Stimulated activated CD8-positive, alpha-beta memory T cell treated with anti-CD3 and anti-CD28 coated beads, Interleukin-4, amount 100 ng/mL, for 1 hour (primary cell): ENCODE data around the gene KCNJ13.

Source experiments
- DNase-seq, 2 donors: peaks; one replicate each; pipeline ENCODE4 v3.0.0-alpha.2; 2020; ENCODE audit warnings: low read depth in 2 of 2, low spot score in 1 of 2

Gene KCNJ13

GRCh38 chr2:232776435-232776834 lies at the start of gene KCNJ13:
Gene KCNJ13, minus strand, starts transcription at chr2:232776565. Its CDS starts 5,203 bp downstream, at chr2:232771362.
- DNase-seq, result no peak

DNA sequence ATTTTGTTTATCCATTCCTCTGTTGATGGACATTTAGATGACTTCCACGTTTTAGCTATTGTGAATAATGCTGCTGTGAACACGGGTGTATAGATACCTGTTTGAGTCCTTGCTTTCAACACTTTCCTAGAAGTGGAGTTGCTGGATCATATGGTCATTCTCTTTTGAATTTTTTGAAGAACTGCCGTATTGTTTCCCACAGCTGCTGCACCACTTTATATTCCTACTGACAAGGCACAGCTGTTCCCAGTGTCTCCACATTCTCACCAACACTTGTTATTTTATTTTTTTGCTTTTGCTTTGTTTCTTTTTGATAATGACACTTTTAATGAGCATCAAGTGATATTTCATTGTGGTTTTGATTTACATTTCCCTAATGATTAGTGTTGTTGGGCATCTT lies 41.4 kb upstream of the KCNJ13 start:
- DNase-seq, result no peak

DNA sequence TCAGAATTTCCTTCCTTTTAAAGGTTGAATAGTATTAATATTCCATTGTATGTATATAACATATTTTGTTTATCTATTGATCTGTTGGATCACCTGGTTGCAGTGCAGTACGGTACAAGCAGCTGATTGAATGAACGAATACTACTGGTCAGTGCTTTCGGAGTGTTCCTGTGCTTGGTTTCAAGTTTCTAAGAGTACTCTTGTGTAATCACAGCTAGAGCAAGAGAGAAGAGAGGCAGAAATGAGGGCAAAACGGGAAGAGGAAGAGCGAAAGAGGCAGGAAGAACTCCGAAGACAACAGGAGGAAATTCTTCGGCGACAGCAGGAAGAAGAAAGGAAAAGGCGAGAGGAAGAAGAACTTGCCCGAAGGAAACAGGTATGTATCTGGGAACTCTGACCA lies 40.3 kb upstream of the KCNJ13 start:
- DNase-seq, result no peak

DNA sequence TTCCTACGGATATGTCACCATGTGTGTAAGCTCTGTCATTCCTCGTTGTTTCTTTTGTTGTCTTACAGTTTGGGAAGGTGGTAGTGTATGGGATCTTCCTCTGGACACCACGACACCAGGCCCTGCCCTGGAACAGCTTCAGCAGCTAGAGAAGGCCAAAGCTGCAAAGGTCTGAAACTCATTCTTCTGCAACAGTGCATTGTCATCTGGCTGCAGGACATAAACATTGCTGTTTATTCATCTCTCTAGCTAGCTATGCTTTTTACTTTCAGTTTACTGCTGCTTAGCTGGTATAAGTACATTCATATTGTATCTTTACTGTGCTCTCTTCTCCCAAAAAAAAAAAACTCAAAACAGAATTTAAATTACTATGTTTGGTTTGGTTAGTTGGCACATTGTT lies 39.2 kb upstream of the KCNJ13 start:
- no peak for DNase-seq

DNA sequence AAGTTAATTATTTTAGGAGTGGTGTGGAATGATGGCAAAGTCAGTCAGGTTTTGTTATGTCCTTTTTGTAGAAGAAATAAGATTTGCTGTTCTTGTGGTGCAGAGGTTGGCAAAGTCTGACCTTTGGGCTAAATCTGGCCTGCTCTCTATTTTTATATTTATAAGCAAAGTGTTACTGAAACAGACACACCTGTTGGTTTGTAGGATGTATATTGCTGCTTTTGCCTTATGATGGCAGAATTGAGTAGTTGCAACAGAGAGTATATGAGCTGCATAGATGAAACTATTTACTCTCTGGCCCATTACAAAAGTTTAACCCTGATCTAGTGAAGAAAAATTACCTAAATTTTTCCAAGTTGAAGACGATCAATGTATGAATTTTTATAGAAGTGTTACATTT lies 34.1 kb upstream of the KCNJ13 start:
- no peak for DNase-seq

DNA sequence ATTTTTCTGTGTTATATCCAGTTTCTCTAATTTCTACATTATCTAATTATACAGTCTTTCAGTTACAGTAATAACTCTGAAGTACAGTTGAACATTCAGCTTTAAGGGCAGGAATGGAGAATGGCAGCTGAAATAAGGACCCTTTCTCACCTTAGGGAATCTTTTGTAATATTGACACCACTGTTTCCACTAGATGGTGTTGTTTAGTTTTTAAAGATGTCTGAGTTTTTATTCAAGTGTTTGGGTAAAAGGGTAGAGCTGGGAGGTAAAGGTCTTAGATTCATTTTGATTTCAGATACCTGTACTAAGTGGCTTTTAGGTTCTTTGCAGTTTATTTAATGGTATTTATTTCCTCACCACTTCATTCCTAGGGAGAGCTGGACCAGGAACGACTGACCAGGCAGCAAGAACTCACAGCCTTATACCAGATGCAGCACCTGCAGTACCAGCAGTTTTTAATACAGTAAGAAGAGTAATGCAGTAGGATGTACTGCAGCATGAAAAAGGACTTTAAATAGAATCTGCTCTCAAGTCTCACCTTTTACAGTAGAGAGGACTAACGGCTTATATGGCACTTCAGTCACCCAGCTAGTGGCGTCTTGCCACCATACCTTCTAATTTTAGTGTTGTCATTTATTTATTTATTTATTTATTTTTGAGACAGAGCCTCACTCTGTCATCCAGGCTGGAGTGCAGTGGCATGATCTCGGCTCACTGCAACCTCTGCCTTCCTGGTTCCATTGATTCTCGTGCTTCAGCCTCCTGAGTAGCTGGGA lies 33.2 kb upstream of the KCNJ13 start:
- no peak for DNase-seq

DNA sequence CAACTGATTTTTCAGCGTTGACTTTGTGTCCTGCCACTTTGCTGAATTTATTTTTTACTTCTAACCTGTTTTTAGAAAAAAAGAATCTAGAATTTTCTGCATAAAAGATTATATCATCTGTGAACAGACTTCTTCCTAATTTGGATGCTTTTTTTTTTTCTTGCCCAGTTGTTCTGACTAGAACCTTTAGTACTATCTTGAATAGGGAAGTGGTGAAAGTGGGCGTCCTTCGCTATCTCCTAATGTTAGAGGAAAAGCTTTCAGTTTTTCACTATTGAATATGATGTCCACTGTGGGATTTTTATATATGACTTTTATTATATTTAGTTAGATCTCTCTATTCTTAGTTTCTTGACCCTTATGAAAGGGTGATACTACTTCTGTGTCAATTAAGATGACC lies 25.7 kb upstream of the KCNJ13 start:
- DNase-seq, result no peak

GRCh38 chr2:232800166-232800565 lies 23.8 kb upstream of the KCNJ13 start:
- no peak for DNase-seq

- DNase-seq, result no peak
Observed at GRCh38 chr2:232798187-232798586, 21.8 kb upstream of the KCNJ13 start.

DNA sequence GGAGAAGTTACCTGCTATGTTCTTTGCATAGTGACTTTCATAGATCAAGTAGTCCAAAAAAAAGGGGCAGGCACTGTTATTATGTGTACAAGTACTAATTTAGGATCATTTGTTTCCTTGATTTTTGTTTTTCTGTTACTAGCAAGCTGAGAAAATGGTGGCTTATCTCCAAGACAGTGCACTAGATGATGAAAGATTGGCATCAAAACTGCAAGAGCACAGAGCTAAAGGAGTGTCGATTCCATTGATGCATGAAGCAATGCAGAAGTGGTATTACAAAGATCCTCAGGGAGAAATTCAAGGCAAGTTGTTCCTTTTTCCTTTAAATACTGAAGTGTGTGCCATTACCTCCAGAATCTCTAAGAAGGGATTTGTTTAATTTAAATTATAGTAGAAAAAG lies 19.6 kb upstream of the KCNJ13 start:
- DNase-seq, result no peak

GRCh38 chr2:232794981-232795380 lies 18.6 kb upstream of the KCNJ13 start:
- DNase-seq, result no peak

DNA sequence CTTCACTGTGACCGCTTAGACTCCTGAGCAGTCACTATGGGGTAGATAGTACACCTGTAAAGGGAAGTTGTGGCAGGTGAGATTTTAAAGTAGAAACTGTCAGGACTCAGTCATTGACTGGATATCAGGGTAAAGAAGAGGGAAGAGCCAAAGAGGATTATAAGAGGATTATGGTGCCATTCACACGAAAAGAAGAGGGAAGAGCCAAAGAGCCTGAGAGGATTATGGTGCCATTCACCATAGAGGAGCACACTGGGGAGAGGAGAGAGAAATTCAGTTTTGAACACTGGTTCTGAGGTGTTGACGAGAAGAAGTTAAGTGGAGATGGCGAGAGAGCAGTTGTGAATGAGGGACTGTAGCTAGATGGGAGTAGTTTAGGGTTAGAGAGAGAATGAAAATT lies 16.9 kb upstream of the KCNJ13 start:
- DNase-seq, result no peak

GRCh38 chr2:232791518-232791917 lies 15.2 kb upstream of the KCNJ13 start:
- no peak for DNase-seq

DNA sequence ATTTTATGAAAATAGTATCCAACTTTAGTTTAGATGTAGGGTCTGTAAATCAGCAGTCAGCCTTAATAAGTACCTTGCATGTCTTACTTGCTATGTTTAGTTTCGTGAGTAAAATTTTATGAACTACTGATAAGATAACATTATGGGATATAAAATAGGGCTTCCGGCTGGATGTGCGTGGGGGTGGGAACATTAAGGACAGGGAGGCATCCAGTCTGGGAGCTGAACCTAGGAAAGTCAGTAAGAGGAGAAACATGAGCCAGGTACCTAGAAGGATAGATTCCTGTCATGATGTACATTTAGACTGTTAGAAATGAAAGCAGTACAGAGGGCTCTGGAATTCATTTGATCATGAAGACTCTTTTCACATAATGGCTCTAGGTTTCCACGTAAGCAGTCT lies 12.7 kb upstream of the KCNJ13 start:
- DNase-seq, result no peak

GRCh38 chr2:232787806-232788205 lies 11.4 kb upstream of the KCNJ13 start:
- DNase-seq, result no peak

DNA sequence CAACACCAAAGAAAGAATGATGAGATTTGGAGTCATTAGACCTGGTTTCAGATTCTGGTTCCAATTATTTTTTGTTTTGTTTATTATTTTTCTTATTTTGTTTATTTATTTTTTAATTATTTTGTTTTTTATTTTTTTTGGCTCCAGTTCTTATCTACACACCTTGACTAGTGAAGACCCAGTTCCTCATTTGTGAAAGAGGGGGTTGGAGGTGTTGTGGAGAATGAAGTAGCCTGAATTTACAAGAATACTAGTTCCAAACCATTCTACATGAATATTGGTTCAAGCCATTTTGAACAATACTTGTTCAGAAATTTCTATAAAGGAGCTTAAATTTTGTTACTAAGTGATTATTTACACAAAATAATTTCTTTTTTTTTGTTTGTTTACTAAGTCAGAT lies 6.9 kb upstream of the KCNJ13 start:
- DNase-seq, result no peak

DNA sequence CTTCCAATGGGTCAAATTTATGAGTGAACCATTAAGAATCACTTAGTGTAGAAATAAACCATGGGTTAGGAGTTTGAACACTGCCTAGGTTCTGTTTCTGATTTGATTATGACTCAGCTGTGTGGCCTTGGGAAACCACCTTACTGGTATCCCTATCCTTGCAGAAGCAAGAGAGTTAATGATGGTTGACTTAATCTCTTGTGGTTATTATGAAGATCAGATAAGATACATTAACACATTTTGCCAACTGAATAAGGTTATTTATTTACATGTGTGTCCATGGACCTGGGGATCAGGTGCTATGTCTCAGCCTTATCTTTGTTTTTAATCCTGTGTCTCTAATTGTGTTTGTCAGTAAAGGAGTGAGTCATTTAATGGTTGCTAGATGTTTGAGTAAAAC lies 5.4 kb upstream of the KCNJ13 start:
- no peak for DNase-seq

DNA sequence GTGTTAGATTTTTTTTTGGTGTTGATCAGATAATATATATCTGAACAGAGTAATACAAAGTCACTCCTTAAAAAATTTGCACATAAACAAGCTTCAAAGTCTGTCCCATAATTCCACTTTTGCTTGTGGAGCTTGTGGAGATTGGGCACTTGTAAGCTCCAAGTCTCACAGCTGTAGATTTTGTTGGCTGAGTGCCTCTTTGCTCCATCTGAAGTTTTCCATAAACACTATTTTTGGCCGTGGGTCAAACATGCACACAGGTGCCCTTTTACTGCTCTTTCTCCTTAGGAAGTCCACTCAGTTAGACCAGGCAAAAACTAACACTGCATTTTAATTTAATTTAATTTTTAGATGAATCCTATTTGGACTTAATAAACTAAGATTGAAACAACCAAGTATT lies 3.6 kb upstream of the KCNJ13 start:
- DNase-seq, result no peak

DNA sequence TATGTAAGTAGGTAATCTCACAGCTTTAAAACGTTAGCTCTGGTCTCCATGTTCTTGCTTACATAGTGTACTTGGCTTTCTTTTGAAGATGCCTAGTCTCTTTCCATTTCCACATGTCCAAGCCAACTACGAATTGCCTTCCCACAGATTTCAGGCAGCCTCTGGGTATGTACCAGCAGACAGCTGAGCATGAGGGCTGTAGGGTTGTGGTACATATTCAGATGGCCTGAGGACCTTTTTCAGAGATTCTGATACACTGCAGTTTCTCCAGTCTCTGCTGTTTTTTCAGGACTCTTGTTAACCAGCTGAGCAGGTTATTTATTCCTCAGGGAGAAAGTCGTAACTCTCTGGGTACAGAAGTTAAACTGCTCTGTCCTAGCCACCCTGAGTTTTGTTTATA lies 3.1 kb upstream of the KCNJ13 start:
- no peak for DNase-seq

DNA sequence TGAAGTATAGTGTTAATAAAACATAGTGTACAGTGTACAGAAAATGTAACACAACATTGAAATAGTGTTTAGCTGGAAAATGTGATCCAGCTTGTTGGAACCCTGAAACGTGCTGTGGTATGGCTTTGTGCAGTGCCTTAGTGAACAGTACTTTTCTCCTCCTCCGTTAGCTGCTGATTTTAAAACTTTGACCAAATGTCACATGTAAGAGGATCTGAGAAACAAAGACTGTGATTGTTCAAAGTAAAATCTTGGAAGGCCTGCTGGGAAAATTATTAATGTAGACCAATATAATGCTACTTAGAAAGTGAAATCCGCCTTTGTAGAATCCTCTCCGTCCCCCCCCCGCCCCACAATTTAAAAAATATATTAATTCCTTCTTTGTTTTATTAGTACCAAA lies 911 bp upstream of the KCNJ13 start:
- no peak for DNase-seq

DNA sequence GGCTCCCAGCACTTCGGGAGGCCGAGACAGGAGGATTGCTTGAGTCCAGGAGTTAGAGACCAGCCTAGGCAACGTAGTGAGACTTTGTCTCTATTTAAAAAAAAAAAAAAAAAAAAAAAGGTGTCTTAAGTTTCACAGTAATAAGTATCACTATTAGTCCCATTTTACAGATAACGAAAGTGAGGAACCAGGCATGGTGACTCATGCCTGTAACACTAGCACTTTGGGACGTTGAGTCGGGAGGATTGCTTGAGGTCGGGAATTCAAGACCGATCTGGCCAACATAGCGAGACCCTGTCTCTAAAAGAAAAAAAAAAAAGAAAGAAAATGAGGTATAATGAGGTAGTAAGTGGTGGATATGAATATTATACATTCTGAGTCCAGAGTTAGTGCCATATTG lies 2.5 kb downstream of the KCNJ13 start:
- no peak for DNase-seq

DNA sequence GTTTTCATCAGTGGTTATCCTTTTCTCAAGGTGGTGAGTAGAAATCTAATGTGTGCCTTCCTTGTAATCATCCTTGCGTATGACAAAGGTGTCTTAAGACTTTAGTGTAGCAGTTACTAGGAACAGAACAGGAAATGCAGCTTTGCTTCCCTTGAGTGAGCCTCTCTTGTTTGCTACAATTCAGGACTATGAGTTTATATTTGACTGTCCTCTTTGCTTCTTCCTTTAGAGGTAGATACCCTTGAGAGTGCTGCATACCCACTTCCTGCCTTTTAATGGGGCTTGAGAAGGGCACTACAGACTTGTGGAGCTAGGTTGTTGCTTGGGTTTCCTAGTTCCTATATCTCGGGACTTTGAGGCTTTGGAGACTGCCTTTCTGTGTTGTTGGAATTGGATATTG lies 3.8 kb downstream of the KCNJ13 start:
- DNase-seq, result no peak

DNA sequence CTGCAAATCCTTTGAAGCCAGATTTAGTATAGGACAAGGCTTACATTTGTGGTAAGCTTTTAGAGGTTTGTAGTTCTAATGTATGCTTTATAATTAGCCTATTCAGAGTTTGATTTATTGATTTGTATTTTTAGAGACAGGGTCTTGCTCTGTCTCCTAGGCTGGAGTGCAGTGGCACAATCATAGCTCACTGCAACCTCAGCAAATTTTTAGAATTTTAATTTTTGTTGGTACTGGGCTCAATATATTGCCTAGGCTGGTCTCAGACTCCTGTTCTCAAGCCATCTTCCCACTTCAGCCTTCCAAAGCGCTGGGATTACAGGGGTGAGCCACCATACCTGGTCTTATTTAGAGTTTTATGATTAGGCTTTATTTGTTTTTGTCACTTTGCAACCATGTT lies 4.5 kb downstream of the KCNJ13 start:
- no peak for DNase-seq

- no peak for DNase-seq
Observed at GRCh38 chr2:232770207-232770606, 6.2 kb downstream of the KCNJ13 start.
